Measurements from ENCODE around the gene ZFY. TPM values are rescaled to one million over a fixed set of nuclear protein-coding genes. Genes with fewer than 3 reads are reported as not detected.
"Not testable (repeated sequence)": the region's sequence is repeated elsewhere in the genome, so short reads cannot be mapped to it uniquely, and the experiment has no call there.

The ZFY gene
- total RNA-seq, 4 donors from 2014 or later: 17.9 to 21.6 TPM; not detected in 2

DNA sequence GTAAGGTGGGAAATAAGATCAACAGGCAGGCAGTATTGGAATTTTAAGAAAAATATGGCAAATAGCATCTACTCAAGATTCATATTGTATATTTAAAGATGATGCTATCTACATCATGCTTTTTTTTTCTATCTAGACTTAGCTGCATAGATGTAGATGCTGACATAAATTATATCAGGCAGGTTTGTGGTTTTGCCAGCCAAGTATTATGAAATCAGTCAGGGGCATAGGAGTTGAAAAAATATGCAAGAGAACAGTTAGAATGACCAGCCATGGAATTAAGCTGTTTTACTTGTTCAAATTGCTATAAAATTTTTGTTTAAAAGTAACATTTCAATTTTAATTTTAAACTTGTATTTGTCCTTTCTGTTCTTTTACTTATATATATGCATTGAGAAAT, 34.4 kb downstream of the ZFY start:
- DNase-seq (ENCODE audit: low spot score) (no peak), ATAC-seq (ENCODE audit: low FRiP score) (no peak)
- TF ChIP-seq, protein P1, sequence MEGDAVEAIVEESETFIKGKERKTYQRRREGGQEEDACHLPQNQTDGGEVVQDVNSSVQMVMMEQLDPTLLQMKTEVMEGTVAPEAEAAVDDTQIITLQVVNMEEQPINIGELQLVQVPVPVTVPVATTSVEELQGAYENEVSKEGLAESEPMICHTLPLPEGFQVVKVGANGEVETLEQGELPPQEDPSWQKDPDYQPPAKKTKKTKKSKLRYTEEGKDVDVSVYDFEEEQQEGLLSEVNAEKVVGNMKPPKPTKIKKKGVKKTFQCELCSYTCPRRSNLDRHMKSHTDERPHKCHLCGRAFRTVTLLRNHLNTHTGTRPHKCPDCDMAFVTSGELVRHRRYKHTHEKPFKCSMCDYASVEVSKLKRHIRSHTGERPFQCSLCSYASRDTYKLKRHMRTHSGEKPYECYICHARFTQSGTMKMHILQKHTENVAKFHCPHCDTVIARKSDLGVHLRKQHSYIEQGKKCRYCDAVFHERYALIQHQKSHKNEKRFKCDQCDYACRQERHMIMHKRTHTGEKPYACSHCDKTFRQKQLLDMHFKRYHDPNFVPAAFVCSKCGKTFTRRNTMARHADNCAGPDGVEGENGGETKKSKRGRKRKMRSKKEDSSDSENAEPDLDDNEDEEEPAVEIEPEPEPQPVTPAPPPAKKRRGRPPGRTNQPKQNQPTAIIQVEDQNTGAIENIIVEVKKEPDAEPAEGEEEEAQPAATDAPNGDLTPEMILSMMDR (IDR thresholded peaks at IDR 0.05): no peak

DNA sequence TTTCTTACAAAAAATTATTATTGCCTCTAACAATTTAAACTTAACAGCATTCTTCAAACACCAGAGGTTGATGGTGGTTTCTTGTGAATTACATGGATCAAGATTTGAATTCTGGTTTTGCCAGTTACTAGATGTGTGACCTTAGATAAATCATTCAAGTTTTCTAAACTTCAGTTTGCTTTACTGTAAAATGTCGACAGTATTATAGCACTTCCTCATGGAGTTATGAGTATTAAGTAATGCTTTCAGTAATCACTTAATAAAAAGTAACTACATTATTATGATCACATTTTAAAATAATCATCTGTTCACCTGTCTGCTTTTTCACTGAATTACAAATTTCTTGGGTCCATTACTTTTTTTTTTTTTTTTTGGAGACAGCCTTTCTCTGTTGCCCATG, 37.5 kb downstream of the ZFY start:
- no peak for DNase-seq (ENCODE audit: low spot score)
- TF ChIP-seq, protein P1 (IDR thresholded peaks at IDR 0.05): no peak
- ATAC-seq (ENCODE audit: low FRiP score): no peak

DNA sequence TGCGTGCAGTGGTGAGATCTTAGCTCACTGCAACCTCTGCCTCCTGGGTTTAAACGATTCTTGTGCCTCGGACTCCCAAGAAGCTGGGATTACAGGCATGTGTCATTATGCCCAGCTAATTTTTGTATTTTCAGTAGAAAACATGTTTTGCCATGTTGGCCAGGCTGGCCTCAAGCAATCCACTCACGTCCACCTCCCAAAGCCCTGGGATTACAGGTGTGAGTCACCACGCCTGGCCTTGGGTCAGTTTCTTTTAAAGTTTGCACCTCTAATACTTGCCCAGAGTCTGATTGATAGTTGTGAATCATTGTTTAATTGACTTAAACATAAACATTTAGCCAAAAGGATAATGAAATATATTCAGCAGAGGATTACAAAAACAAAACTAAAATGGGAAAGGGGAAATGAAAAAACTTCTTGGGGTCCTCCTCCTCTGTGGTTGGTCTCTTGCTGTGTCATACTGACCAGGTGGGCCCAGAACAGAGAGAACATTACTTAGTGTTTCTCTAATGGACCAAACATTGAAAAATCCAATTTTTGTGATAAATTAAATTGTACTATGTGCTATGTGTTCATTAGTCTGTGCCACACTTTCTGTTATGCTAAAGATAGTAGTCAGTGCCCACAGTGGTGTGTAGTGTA, 38.0 kb downstream of the ZFY start:
- DNase-seq (ENCODE audit: low spot score) (no peak), ATAC-seq (ENCODE audit: low FRiP score) (no peak)
- TF ChIP-seq, protein P1 (IDR thresholded peaks at IDR 0.05): no peak

GRCh38 chrY:2979283-2979682, 44.1 kb downstream of the ZFY start:
- ATAC-seq (ENCODE audit: low FRiP score): no peak
- TF ChIP-seq, protein P1 (IDR thresholded peaks at IDR 0.05): no peak

DNA sequence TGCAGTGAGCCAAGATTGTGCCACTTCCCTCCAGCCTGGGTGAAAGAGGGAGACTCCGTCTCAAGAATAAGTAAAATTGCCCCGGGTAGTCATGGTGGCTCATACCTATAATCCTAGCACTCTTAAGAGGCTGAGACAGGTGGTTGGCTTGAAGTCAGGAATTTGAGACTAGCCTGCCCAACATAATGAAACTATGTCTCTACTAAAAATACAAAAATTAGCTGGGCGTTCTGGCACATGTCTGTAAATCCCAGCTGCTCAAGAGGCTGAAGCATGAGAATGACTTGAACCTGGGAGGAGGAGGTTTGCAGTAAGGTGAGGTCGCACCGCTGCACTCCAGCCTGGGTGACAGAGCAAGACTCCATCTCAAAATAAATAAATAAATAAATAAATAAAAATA, 49.3 kb downstream of the ZFY start:
- TF ChIP-seq, protein P1 (IDR thresholded peaks at IDR 0.05): no peak
- ATAC-seq (ENCODE audit: low FRiP score): no peak
- no peak for DNase-seq (ENCODE audit: low spot score)

More at GRCh38 chrY:2979283-2979682, 44.1 kb downstream of the ZFY start:
- no peak for DNase-seq (ENCODE audit: low spot score)

DNA sequence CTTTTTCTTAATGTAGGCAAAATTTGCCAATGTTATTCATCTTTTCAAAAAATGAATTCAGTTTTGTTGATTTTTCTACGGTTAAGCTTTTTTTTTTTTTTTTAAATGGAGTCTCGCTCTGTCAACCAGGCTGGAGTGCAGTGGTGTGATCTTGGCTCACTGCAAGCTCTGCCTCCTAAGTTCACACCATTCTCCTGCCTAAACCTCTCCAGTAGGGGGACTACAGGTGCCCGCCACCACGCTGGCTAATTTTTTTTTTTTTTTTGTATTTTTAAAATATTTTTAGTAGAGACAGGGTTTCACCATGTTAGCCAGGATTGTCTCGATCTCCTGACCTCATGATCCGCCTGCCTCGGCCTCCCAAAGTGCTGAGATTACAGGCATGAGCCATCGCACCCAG, 52.0 kb downstream of the ZFY start:
- DNase-seq (ENCODE audit: low spot score); ATAC-seq (ENCODE audit: low FRiP score): not testable (repeated sequence)

DNA sequence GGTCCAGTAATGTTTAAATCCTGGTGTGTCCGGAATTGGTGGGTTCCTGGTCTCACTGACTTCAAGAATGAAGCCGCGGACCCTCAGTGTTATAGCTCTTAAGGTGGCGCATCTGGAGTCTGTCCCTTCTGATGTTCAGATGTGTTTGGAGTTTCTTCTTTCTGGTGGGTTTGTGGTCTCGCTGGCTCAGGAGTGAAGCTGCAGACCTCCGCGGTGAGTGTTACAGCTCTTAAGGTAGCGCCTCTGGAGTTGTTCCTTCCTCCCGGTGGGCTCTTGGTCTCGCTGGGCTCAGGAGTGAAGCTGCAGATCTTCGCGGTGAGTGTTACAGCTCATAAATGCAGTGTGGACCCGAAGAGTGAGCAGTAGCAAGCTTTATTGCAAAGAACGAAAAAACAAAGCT, 62.2 kb downstream of the ZFY start:
- ATAC-seq (ENCODE audit: low FRiP score): not testable (repeated sequence)

GRCh38 chrY:3002190-3002589, 67.0 kb downstream of the ZFY start:
- DNase-seq (ENCODE audit: low spot score): no peak
- TF ChIP-seq, protein P1 (IDR thresholded peaks at IDR 0.05): no peak
- no peak for ATAC-seq (ENCODE audit: low FRiP score)

More for the DNA sequence above, 62.2 kb downstream of the ZFY start:
- DNase-seq (ENCODE audit: low spot score): not testable (repeated sequence)
